Activated CD4-positive, alpha-beta T cell treated with anti-CD3 and anti-CD28 coated beads, Interleukin-2, amount 10 ng/mL, durations not matched to agents 24 days and 14 days (primary cell): ENCODE measurements around the gene PNLIPRP3. TPM values are rescaled to one million over a fixed set of nuclear protein-coding genes. Genes with fewer than 3 reads are reported as not detected.

Experiments used
- DNase-seq: peaks from one replicate; pipeline ENCODE4 v3.0.0; 2022
- H3K27ac Mint-ChIP-seq: one replicate; pipeline ENCODE4 v1.8.0; 2022; ENCODE audit warnings: mild to moderate bottlenecking, mixed read lengths
- H3K27me3 Mint-ChIP-seq: one replicate; pipeline ENCODE4 v1.8.0; 2022; ENCODE audit warnings: mixed read lengths
- H3K36me3 Mint-ChIP-seq: one replicate; pipeline ENCODE4 v1.8.0; 2022; ENCODE audit warnings: low read depth, mild to moderate bottlenecking, mixed read lengths
- H3K4me1 Mint-ChIP-seq: one replicate; pipeline ENCODE4 v1.8.0; 2021; ENCODE audit warnings: mixed read lengths
- H3K4me3 Mint-ChIP-seq: one replicate; pipeline ENCODE4 v1.8.0; 2022; ENCODE audit warnings: mild to moderate bottlenecking, moderate library complexity, mixed read lengths
- H3K9me3 Mint-ChIP-seq: one replicate; pipeline ENCODE4 v1.8.0; 2021; ENCODE audit warnings: mixed read lengths
- intact Hi-C: fragments of 100-400 bp; cut with micrococcal nuclease; formaldehyde crosslinking; loops from one replicate; pipeline ENCODE4 v1.15.1; 2023
- total RNA-seq: library from RNA; stranded (reverse); gene quantifications from 2 replicates; pipeline ENCODE4 v1.2.3, GENCODE V29; 2022

PNLIPRP3 gene
- total RNA-seq, 1 donor from 2014 or later, result not detected

GRCh38 chr10:116466715-116467422 lies 39.2 kb downstream of the PNLIPRP3 start:
- intact Hi-C loops, result no loop called here

GRCh38 chr10:116469437-116469836 lies 41.8 kb downstream of the PNLIPRP3 start:
- Mint-ChIP-seq H3K4me1 (no peaks in the 10 kb centered on the region), H3K27me3 (no peaks in the 10 kb centered on the region), H3K27ac (no peak overlapping the region), H3K9me3 (no peaks in the 10 kb centered on the region), H3K4me3 (no peak overlapping the region), H3K36me3 (no peaks in the 10 kb centered on the region)
- DNase-seq, result no peak
- intact Hi-C loops, result no loop called here

More at GRCh38 chr10:116466715-116467422, 39.2 kb downstream of the PNLIPRP3 start:
- Mint-ChIP-seq H3K9me3 (no peaks in the 10 kb centered on the region), H3K4me1 (no peaks in the 10 kb centered on the region), H3K4me3 (no peak overlapping the region), H3K36me3 (no peaks in the 10 kb centered on the region), H3K27ac (no peak overlapping the region), H3K27me3 (no peaks in the 10 kb centered on the region)
- DNase-seq, result no peak

- H3K4me3 Mint-ChIP-seq, result no peak overlapping the region
- H3K27ac Mint-ChIP-seq, result no peak overlapping the region
- no peak for DNase-seq
- H3K9me3 Mint-ChIP-seq, result peaks cover 4% of the 10 kb centered on the region
- intact Hi-C loops, result no loop called here
- H3K4me1 Mint-ChIP-seq, result no peaks in the 10 kb centered on the region
- H3K27me3 Mint-ChIP-seq, result no peaks in the 10 kb centered on the region
- H3K36me3 Mint-ChIP-seq, result no peaks in the 10 kb centered on the region
Measured at GRCh38 chr10:116470071-116470470, 42.4 kb downstream of the PNLIPRP3 start.

GRCh38 chr10:116470768-116471415 lies 43.2 kb downstream of the PNLIPRP3 start:
- no peak for DNase-seq
- Mint-ChIP-seq H3K4me1 (no peaks in the 10 kb centered on the region), H3K9me3 (peaks cover 4% of the 10 kb centered on the region), H3K27ac (no peak overlapping the region), H3K36me3 (no peaks in the 10 kb centered on the region), H3K4me3 (no peak overlapping the region), H3K27me3 (no peaks in the 10 kb centered on the region)
- intact Hi-C loops, result no loop called here

- peaks cover 4% of the 10 kb centered on the region for H3K9me3 Mint-ChIP-seq
- intact Hi-C loops, result no loop called here
- no peaks in the 10 kb centered on the region for H3K27me3 Mint-ChIP-seq
- H3K4me3 Mint-ChIP-seq, result no peak overlapping the region
- no peaks in the 10 kb centered on the region for H3K36me3 Mint-ChIP-seq
- no peak for DNase-seq
- no peaks in the 10 kb centered on the region for H3K4me1 Mint-ChIP-seq
- H3K27ac Mint-ChIP-seq, result no peak overlapping the region
Measured at GRCh38 chr10:116472891-116473290, 45.2 kb downstream of the PNLIPRP3 start.

- H3K27ac Mint-ChIP-seq, result no peak overlapping the region
- no peak overlapping the region for H3K4me3 Mint-ChIP-seq
- DNase-seq, result no peak
- intact Hi-C loops, result no loop called here
- no peaks in the 10 kb centered on the region for H3K27me3 Mint-ChIP-seq
- H3K9me3 Mint-ChIP-seq, result peaks cover 4% of the 10 kb centered on the region
- no peaks in the 10 kb centered on the region for H3K36me3 Mint-ChIP-seq
- no peaks in the 10 kb centered on the region for H3K4me1 Mint-ChIP-seq
Measured at GRCh38 chr10:116475866-116476265, 48.2 kb downstream of the PNLIPRP3 start.

- peaks cover 4% of the 10 kb centered on the region for H3K9me3 Mint-ChIP-seq
Measured at GRCh38 chr10:116476461-116476860, 48.8 kb downstream of the PNLIPRP3 start.

GRCh38 chr10:116477986-116478664 lies 50.5 kb downstream of the PNLIPRP3 start:
- Mint-ChIP-seq H3K9me3 (peaks cover 4% of the 10 kb centered on the region), H3K27ac (no peak overlapping the region), H3K27me3 (no peaks in the 10 kb centered on the region), H3K36me3 (no peaks in the 10 kb centered on the region), H3K4me3 (no peak overlapping the region), H3K4me1 (no peaks in the 10 kb centered on the region)
- intact Hi-C loops, result no loop called here
- DNase-seq, result no peak

More at GRCh38 chr10:116476461-116476860, 48.8 kb downstream of the PNLIPRP3 start:
- no peak for DNase-seq
- Mint-ChIP-seq H3K4me3 (no peak overlapping the region), H3K36me3 (no peaks in the 10 kb centered on the region), H3K27ac (no peak overlapping the region), H3K27me3 (no peaks in the 10 kb centered on the region), H3K4me1 (no peaks in the 10 kb centered on the region)
- intact Hi-C loops, result no loop called here

GRCh38 chr10:116486770-116487448 lies 59.3 kb downstream of the PNLIPRP3 start:
- Mint-ChIP-seq H3K9me3 (no peaks in the 10 kb centered on the region), H3K4me1 (no peaks in the 10 kb centered on the region), H3K4me3 (no peak overlapping the region), H3K36me3 (no peaks in the 10 kb centered on the region), H3K27me3 (no peaks in the 10 kb centered on the region), H3K27ac (no peak overlapping the region)
- intact Hi-C loops, result no loop called here
- no peak for DNase-seq

- no peak overlapping the region for H3K27ac Mint-ChIP-seq
- intact Hi-C loops, result no loop called here
- no peaks in the 10 kb centered on the region for H3K9me3 Mint-ChIP-seq
- no peaks in the 10 kb centered on the region for H3K4me1 Mint-ChIP-seq
- H3K4me3 Mint-ChIP-seq, result no peak overlapping the region
- no peaks in the 10 kb centered on the region for H3K27me3 Mint-ChIP-seq
- H3K36me3 Mint-ChIP-seq, result no peaks in the 10 kb centered on the region
- DNase-seq, result no peak
Measured at GRCh38 chr10:116487522-116488430, 60.1 kb downstream of the PNLIPRP3 start.

- no peaks in the 10 kb centered on the region for H3K36me3 Mint-ChIP-seq
- H3K4me1 Mint-ChIP-seq, result no peaks in the 10 kb centered on the region
- intact Hi-C loops, result no loop called here
- DNase-seq, result no peak
- H3K27ac Mint-ChIP-seq, result no peak overlapping the region
- no peak overlapping the region for H3K4me3 Mint-ChIP-seq
- H3K27me3 Mint-ChIP-seq, result no peaks in the 10 kb centered on the region
- no peaks in the 10 kb centered on the region for H3K9me3 Mint-ChIP-seq
Measured at GRCh38 chr10:116489460-116489859, 61.8 kb downstream of the PNLIPRP3 start.

- no peak overlapping the region for H3K4me3 Mint-ChIP-seq
- no peak for DNase-seq
- no peaks in the 10 kb centered on the region for H3K4me1 Mint-ChIP-seq
- H3K9me3 Mint-ChIP-seq, result no peaks in the 10 kb centered on the region
- no peaks in the 10 kb centered on the region for H3K27me3 Mint-ChIP-seq
- no peaks in the 10 kb centered on the region for H3K36me3 Mint-ChIP-seq
- intact Hi-C loops, result no loop called here
- no peak overlapping the region for H3K27ac Mint-ChIP-seq
Measured at GRCh38 chr10:116490028-116490662, 62.5 kb downstream of the PNLIPRP3 start.

GRCh38 chr10:116504786-116505185 lies 77.1 kb downstream of the PNLIPRP3 start:
- Mint-ChIP-seq H3K4me1 (no peaks in the 10 kb centered on the region), H3K27me3 (no peaks in the 10 kb centered on the region), H3K27ac (no peak overlapping the region), H3K36me3 (no peaks in the 10 kb centered on the region), H3K9me3 (peaks cover 7% of the 10 kb centered on the region), H3K4me3 (no peak overlapping the region)
- intact Hi-C loops, result no loop called here
- DNase-seq, result no peak
